Measurements from ENCODE around the gene ENOX1.

Gene ENOX1

DNA sequence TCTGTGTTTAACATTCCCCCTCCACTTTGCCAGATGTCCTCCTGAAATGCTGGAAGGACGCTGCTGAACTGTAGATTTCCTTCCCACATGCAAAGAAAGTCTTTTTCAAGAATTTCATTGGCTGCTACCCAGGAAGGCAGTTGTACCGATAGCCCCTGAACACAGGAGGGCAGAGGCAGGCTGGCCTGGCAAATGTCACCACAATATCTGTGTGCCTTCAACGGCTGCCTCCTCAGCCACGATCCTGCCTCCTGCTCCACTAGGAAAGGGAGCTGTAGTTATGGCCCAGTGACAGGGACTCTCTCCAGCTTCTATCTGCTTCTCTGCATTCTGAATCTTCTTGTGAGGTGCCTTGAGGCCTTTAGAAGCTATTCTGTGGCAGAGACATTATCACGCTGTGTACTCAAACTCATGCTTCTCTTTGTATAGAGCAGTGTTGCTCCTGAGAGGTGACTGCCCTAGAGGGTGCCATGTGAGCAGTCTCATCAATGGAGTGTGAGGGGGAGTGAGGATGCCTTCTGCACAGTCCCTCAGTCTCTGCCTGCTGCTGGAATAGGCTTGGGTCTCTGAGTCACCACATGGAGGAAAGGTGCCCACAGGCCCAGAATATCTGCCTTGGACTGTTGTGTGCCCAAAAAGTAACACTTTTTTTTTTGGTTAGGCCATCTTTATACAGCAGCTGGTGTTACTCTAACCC lies 483.6 kb downstream of the ENOX1 start:
- WGBS, 2 experiments (ENCODE audit: insufficient coverage in 2 of 2), result 24 to 35% methylated on average over 4 to 5 of the region's 5 CpGs
- no peaks in the 10 kb centered on the region for H3K36me3 ChIP-seq (ENCODE audit: control insufficient read depth, insufficient read depth, low read length)
- peak overlapping the region; percentile 59 for H3K27ac ChIP-seq (ENCODE audit: low read depth, low read length, severe bottlenecking)
- peaks cover 30% of the 10 kb centered on the region for H3K4me1 ChIP-seq (ENCODE audit: control insufficient read depth, insufficient read depth, low read length, poor library complexity, severe bottlenecking)
- H3K9me3 ChIP-seq (ENCODE audit: control insufficient read depth, low read length), result no peaks in the 10 kb centered on the region
- H3K4me3 ChIP-seq (ENCODE audit: extremely low read depth, insufficient read depth, low read length, poor library complexity, severe bottlenecking), result no peak overlapping the region

DNA sequence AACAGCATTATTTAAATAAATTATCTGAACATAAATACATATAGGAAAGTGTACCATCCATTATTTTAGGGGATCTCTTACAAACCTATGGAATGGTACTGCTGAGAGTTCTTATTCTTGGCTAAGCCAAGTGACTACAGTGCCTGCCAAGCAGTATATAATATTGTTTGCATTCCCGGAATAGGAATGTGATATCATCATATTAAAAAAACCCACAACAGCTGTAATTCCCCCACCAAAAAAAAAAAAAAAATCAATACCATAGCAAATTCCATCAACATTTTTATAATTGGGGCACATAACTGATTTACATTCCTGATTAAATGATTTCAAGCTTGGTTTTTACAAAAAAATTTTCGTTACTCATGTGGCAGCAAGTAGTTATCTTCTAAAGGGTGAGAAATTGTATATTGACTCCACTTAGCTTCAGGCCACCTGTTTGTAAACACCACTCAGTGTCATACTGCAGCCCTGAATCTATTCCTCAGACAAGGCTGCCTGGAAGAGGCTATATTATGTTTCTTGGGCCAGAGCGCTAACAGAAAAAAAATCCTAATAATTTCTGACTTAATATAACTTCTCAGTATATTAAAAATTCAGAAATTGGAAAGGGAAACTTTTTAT lies 485.3 kb downstream of the ENOX1 start:
- Histone ChIP-seq H3K4me1 (ENCODE audit: control insufficient read depth, insufficient read depth, low read length, poor library complexity, severe bottlenecking) (peaks cover 26% of the 10 kb centered on the region), H3K9me3 (ENCODE audit: control insufficient read depth, low read length) (no peaks in the 10 kb centered on the region), H3K27ac (ENCODE audit: low read depth, low read length, severe bottlenecking) (no peak overlapping the region), H3K36me3 (ENCODE audit: control insufficient read depth, insufficient read depth, low read length) (no peaks in the 10 kb centered on the region), H3K4me3 (ENCODE audit: extremely low read depth, insufficient read depth, low read length, poor library complexity, severe bottlenecking) (no peak overlapping the region)
- no CpG with 5 or more reads among the region's 3 CpGs for WGBS, 2 experiments (ENCODE audit: insufficient coverage in 2 of 2)

DNA sequence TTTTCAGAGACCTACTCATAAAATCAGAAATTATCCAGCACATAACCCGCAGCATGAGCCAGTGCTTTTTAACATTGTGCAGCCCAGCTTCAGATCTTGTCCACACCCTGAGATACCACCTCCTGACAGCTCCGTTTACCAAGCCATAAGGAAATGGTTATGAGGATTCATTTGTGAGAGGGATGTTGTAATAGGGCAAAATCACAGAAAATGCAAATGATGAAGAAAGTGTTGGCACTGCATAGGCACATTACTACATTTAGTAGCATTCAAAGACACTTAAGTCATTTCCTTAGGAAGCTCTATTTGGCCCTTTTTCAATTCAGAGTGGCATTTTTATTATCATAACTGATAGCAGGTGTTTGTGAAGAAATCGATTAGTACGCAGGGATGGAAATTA lies 485.9 kb downstream of the ENOX1 start:
- WGBS, 2 experiments (ENCODE audit: insufficient coverage in 2 of 2), result 100% methylated on average over 1 of the region's 4 CpGs; no CpG with 5 or more reads in 1 of the 2 experiments
- Histone ChIP-seq H3K27ac (ENCODE audit: low read depth, low read length, severe bottlenecking) (no peak overlapping the region), H3K9me3 (ENCODE audit: control insufficient read depth, low read length) (no peaks in the 10 kb centered on the region), H3K36me3 (ENCODE audit: control insufficient read depth, insufficient read depth, low read length) (no peaks in the 10 kb centered on the region), H3K4me1 (ENCODE audit: control insufficient read depth, insufficient read depth, low read length, poor library complexity, severe bottlenecking) (peaks cover 25% of the 10 kb centered on the region), H3K4me3 (ENCODE audit: extremely low read depth, insufficient read depth, low read length, poor library complexity, severe bottlenecking) (no peak overlapping the region)

DNA sequence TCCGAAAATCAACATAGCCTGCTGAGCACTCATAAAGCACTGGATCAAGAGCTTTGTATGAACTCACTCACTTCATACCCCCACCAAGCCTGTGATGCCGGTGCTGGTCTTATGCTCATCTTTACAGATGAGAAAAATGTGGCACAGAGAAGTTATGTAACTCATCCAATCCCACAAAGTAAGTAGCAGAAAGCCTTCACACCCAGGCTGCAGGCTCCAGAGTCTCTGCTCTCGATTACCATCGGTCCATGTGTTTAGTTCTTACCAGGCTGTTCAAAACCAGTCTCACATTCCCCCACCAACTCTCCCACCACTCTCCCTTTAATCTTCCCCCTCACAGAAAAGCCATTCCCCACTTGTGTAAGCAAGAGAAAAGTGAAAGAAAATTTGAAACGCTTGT lies 487.4 kb downstream of the ENOX1 start:
- H3K27ac ChIP-seq (ENCODE audit: low read depth, low read length, severe bottlenecking), result no peak overlapping the region
- 87 to 93% methylated on average over 2 to 3 of the region's 5 CpGs for WGBS, 2 experiments (ENCODE audit: insufficient coverage in 2 of 2)

DNA sequence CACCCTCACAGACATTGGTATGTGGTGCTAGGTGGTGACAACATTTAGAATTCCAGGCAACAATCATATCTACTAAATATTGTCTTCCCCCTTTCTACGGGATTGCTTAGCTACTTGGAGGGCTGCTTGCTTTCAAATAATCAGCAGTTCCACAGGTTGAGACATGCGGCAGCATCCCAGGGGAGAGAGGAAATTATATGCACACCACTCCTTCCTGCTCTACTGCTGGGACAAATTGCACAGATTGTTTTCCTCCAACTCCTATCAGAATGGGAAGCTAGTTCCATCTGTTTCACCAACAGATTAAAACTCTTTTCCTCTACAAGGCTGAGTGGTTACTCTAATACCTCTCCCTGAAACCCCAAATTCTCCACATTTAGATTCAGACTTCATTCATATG lies 488.0 kb downstream of the ENOX1 start:
- no peak overlapping the region for H3K4me3 ChIP-seq (ENCODE audit: extremely low read depth, insufficient read depth, low read length, poor library complexity, severe bottlenecking)
- H3K4me1 ChIP-seq (ENCODE audit: control insufficient read depth, insufficient read depth, low read length, poor library complexity, severe bottlenecking), result peaks cover 20% of the 10 kb centered on the region
- no peak overlapping the region for H3K27ac ChIP-seq (ENCODE audit: low read depth, low read length, severe bottlenecking)
- no peaks in the 10 kb centered on the region for H3K9me3 ChIP-seq (ENCODE audit: control insufficient read depth, low read length)
- no peaks in the 10 kb centered on the region for H3K36me3 ChIP-seq (ENCODE audit: control insufficient read depth, insufficient read depth, low read length)
- WGBS, 2 experiments (ENCODE audit: insufficient coverage in 2 of 2), result 78% methylated on average over 1 of the region's 2 CpGs; no CpG with 5 or more reads in 1 of the 2 experiments

More for the DNA sequence above, 487.4 kb downstream of the ENOX1 start:
- peaks cover 20% of the 10 kb centered on the region for H3K4me1 ChIP-seq (ENCODE audit: control insufficient read depth, insufficient read depth, low read length, poor library complexity, severe bottlenecking)
- no peaks in the 10 kb centered on the region for H3K9me3 ChIP-seq (ENCODE audit: control insufficient read depth, low read length)
- H3K36me3 ChIP-seq (ENCODE audit: control insufficient read depth, insufficient read depth, low read length), result no peaks in the 10 kb centered on the region
- no peak overlapping the region for H3K4me3 ChIP-seq (ENCODE audit: extremely low read depth, insufficient read depth, low read length, poor library complexity, severe bottlenecking)

DNA sequence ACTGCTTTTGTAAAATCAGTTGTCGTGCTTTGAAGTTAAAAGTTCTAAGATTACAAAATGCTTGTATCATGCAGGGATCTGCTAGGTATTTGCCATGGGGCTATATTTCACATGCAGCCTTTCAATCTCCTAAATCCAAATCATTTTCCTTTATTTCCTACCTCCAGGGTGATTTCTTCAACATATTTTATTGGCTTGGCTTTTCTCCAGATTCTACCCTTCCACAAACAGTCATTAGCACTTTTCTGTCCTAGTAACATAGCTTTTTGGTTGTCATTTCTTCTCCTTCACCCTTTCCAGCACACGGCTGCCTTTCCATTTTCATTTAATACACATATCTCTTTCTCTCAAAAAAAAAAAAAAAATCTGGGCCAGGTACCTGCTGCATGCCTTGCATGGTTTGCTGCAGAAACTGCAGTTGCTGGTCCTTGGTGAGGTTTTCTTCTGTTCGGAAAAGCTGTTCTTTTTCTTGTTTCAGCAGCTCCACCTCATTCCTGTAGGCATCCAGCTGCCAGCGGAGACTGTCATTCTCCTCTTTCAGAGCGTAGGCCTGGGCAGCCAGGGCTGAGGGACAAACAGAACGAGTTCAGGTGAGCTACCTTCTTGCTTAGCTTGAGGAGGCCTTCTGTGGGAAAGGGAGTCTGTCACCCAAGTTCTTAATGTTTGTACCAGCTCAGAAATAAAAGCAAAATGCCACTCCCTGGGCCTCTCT lies 488.6 kb downstream of the ENOX1 start:
- Histone ChIP-seq H3K27ac (ENCODE audit: low read depth, low read length, severe bottlenecking) (no peak overlapping the region), H3K4me3 (ENCODE audit: extremely low read depth, insufficient read depth, low read length, poor library complexity, severe bottlenecking) (no peak overlapping the region), H3K36me3 (ENCODE audit: control insufficient read depth, insufficient read depth, low read length) (no peaks in the 10 kb centered on the region), H3K4me1 (ENCODE audit: control insufficient read depth, insufficient read depth, low read length, poor library complexity, severe bottlenecking) (peaks cover 15% of the 10 kb centered on the region), H3K9me3 (ENCODE audit: control insufficient read depth, low read length) (no peaks in the 10 kb centered on the region)
- whole genome bisulfite sequencing, 2 experiments (ENCODE audit: insufficient coverage in 2 of 2), result 80 to 81% methylated on average over 2 to 4 of the region's 6 CpGs

DNA sequence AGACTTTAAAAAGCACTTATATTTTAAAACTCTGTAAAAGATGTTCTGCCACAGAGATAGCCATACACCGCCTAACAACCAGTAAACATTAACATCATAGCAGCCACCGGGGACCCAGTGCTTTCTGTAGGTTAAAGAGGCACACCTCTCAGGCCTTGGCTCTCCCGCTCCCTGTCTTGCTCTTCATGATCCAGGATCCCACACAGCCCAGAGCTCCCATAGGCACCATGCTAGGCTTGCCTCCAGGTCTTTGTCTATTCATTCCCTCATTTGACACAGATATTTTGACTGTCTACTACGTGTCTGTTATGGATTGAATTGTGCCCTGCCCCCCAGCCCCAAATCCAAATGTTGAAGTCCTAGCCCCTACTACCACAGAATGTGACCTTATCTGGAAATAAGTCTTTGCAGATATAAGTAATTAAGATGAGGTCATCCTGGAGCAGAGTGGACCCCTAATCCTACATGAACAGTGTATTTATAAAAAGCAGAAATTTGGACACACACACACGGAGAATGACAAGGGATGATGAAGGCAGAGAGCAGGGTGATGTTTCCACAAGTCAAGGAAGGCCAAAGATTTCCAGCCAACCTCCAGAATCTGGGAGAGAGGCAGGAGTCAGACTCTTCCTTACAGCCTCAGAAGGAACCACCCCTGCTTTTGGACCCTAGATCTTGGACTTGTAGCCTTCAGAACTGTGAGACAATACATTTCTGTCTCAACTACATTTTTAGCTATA lies 490.8 kb downstream of the ENOX1 start:
- Histone ChIP-seq H3K36me3 (ENCODE audit: control insufficient read depth, insufficient read depth, low read length) (no peaks in the 10 kb centered on the region), H3K9me3 (ENCODE audit: control insufficient read depth, low read length) (no peaks in the 10 kb centered on the region), H3K4me1 (ENCODE audit: control insufficient read depth, insufficient read depth, low read length, poor library complexity, severe bottlenecking) (peaks cover 6% of the 10 kb centered on the region), H3K27ac (ENCODE audit: low read depth, low read length, severe bottlenecking) (no peak overlapping the region), H3K4me3 (ENCODE audit: extremely low read depth, insufficient read depth, low read length, poor library complexity, severe bottlenecking) (no peak overlapping the region)
- 83 to 85% methylated on average over 3 to 4 of the region's 5 CpGs for WGBS, 2 experiments (ENCODE audit: insufficient coverage in 2 of 2)

DNA sequence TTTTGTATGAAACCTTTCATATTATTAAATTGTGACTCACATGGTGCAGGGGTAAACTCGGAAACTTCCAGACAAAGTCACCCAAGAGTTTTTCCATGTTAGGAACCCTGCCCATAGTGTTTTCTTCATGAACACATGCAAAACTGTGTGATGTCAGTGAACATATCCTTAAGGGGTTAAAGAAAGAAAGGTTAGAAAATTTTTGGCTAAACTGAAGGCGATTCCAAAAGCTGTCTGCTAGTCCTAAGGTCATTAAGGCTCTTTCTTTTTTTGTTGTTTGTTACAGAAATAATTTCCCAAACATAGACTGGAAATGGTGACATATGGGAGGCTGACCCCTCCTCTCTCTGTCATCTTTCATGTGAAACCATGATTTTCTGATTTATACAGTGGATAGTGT lies 491.5 kb downstream of the ENOX1 start:
- WGBS, 2 experiments (ENCODE audit: insufficient coverage in 2 of 2), result no CpG with 5 or more reads among the region's 2 CpGs
- Histone ChIP-seq H3K27ac (ENCODE audit: low read depth, low read length, severe bottlenecking) (no peak overlapping the region), H3K4me1 (ENCODE audit: control insufficient read depth, insufficient read depth, low read length, poor library complexity, severe bottlenecking) (peaks cover 6% of the 10 kb centered on the region), H3K4me3 (ENCODE audit: extremely low read depth, insufficient read depth, low read length, poor library complexity, severe bottlenecking) (no peak overlapping the region), H3K36me3 (ENCODE audit: control insufficient read depth, insufficient read depth, low read length) (no peaks in the 10 kb centered on the region), H3K9me3 (ENCODE audit: control insufficient read depth, low read length) (no peaks in the 10 kb centered on the region)

DNA sequence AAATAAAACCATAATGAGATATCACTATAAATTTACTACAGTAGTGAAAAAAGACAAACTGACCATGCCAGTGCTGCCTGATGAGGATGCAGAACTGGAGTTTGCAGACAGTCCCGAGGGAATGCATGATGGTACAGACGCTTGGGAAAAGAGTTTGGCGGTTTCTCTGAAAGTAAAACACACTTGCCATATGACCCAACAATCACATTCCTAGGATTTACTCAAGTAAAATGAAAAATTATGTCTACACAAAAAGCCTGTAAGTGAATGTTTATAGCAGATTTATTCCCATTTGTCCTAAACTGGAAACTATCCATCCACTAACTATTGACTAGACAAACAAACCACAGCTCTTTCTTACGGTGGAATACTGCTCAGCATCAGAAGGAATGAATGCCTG lies 492.4 kb downstream of the ENOX1 start:
- H3K4me3 ChIP-seq (ENCODE audit: extremely low read depth, insufficient read depth, low read length, poor library complexity, severe bottlenecking), result no peak overlapping the region
- peaks cover 6% of the 10 kb centered on the region for H3K4me1 ChIP-seq (ENCODE audit: control insufficient read depth, insufficient read depth, low read length, poor library complexity, severe bottlenecking)
- H3K36me3 ChIP-seq (ENCODE audit: control insufficient read depth, insufficient read depth, low read length), result no peaks in the 10 kb centered on the region
- no peak overlapping the region for H3K27ac ChIP-seq (ENCODE audit: low read depth, low read length, severe bottlenecking)
- H3K9me3 ChIP-seq (ENCODE audit: control insufficient read depth, low read length), result no peaks in the 10 kb centered on the region
- WGBS, 2 experiments (ENCODE audit: insufficient coverage in 2 of 2), result 86 to 100% methylated on average over 1 to 2 of the region's 4 CpGs

DNA sequence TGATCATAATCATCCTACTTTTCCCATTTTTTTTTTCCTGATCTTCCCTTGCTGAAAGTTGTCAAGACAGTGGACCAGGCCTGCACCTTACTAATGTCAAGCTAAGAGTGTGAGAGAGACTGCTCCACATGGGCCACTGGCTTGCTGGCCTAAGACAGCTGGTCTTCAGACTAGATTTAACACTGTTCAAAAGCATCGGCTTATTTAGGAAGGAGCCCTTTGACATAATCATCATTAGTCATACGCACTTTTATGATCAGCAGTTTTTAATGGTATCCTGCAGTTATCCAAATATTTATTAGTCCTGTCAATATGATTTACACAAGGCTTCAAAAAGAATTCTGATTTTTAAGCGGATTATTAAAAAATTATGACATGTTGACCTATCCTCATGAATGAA lies 492.8 kb downstream of the ENOX1 start:
- WGBS, 2 experiments (ENCODE audit: insufficient coverage in 2 of 2), result 75 to 100% methylated on average over 1 of the region's 3 CpGs
- Histone ChIP-seq H3K4me3 (ENCODE audit: extremely low read depth, insufficient read depth, low read length, poor library complexity, severe bottlenecking) (no peak overlapping the region), H3K27ac (ENCODE audit: low read depth, low read length, severe bottlenecking) (no peak overlapping the region), H3K9me3 (ENCODE audit: control insufficient read depth, low read length) (no peaks in the 10 kb centered on the region), H3K4me1 (ENCODE audit: control insufficient read depth, insufficient read depth, low read length, poor library complexity, severe bottlenecking) (peaks cover 6% of the 10 kb centered on the region), H3K36me3 (ENCODE audit: control insufficient read depth, insufficient read depth, low read length) (no peaks in the 10 kb centered on the region)

All from mesodermal cell (in vitro differentiated cells).